Activated CD8-positive, alpha-beta T cell treated with anti-CD3 and anti-CD28 coated beads for 36 hours (primary cell): Measurements from ENCODE around the gene CLCN3. TPM values are rescaled to one million over a fixed set of nuclear protein-coding genes. Genes with fewer than 3 reads are reported as not detected.

Experiments
- ATAC-seq: fragments of 200-7000 bp; cut with Tn5 transposase; one replicate; pipeline ENCODE4 v1.10.0; 2021; ENCODE audit warnings: mild to moderate bottlenecking, moderate library complexity
- CTCF ChIA-PET: fragments of 350-600 bp; sonication (Branson Sonifier 250); formaldehyde crosslinking; loops from one replicate; lab custom pipeline; 2021; ENCODE audit warnings: antibody characterized with exemption; lab: Charles Lee
- POLR2A ChIA-PET: fragments of 350-600 bp; sonication (Branson Sonifier 250); formaldehyde crosslinking; loops from one replicate; lab custom pipeline; 2021; ENCODE audit warnings: antibody characterized with exemption; lab: Charles Lee
- DNase-seq: peaks from one replicate; pipeline ENCODE4 v3.0.0-alpha.2; 2020
- H3K27ac Mint-ChIP-seq: one replicate; pipeline ENCODE4 v1.8.0; 2021; ENCODE audit warnings: mild to moderate bottlenecking, mixed read lengths
- H3K27me3 Mint-ChIP-seq: one replicate; pipeline ENCODE4 v1.8.0; 2021; ENCODE audit warnings: mixed read lengths
- H3K36me3 Mint-ChIP-seq: one replicate; pipeline ENCODE4 v1.8.0; 2021; ENCODE audit warnings: low read depth, mixed read lengths
- H3K4me1 Mint-ChIP-seq: one replicate; pipeline ENCODE4 v1.8.0; 2021; ENCODE audit warnings: low read depth, mixed read lengths
- H3K4me3 Mint-ChIP-seq: one replicate; pipeline ENCODE4 v1.8.0; 2021; ENCODE audit warnings: mild to moderate bottlenecking, moderate library complexity, mixed read lengths
- H3K9me3 Mint-ChIP-seq: one replicate; pipeline ENCODE4 v1.8.0; 2021; ENCODE audit warnings: mixed read lengths
- CTCF ChIP-seq: fragments of 200-600 bp; IDR thresholded peaks from one replicate; pipeline ENCODE4 v1.8.0; 2022; ENCODE audit warnings: antibody characterized with exemption, mild to moderate bottlenecking
- intact Hi-C: fragments of 100-400 bp; cut with micrococcal nuclease; formaldehyde crosslinking; loops from one replicate; pipeline ENCODE4 v1.10.0; 2022
- total RNA-seq, 2 experiments: library from RNA; stranded (reverse); gene quantifications; one replicate each; pipeline ENCODE4 v1.2.3, GENCODE V29; 2021

The CLCN3 gene
- total RNA-seq, 2 experiments from 2014 or later, result 18.5 to 21.6 TPM

- CTCF ChIA-PET, result interaction anchor here (4.8 to 4.9 kb wide), 2 partner anchors 42 to 49 kb away, joined by 29 to 31 read pairs; partner anchors contain the start of genes CLCN3 and NEK1
- H3K9me3 Mint-ChIP-seq, result peaks cover 6% of the 10 kb centered on the region
- POLR2A ChIA-PET, result interaction anchor here (2.1 kb wide), 1 partner anchor 42 kb away, joined by 5 read pairs; the partner anchor contains the start of gene CLCN3
- no peak overlapping the region for H3K4me3 Mint-ChIP-seq
- intact Hi-C loops, result no loop called here
- no peak for ATAC-seq
- no peaks in the 10 kb centered on the region for H3K27me3 Mint-ChIP-seq
- H3K36me3 Mint-ChIP-seq, result peaks cover 18% of the 10 kb centered on the region
- H3K27ac Mint-ChIP-seq, result no peak overlapping the region
- peaks cover 29% of the 10 kb centered on the region for H3K4me1 Mint-ChIP-seq
- no peak for DNase-seq
- no peak for TF ChIP-seq CTCF
These were observed 41.8 kb downstream of the CLCN3 start for GRCh38 chr4:169662206-169662605.

GRCh38 chr4:169663402-169663801 lies 43.0 kb downstream of the CLCN3 start:
- DNase-seq (no peak), ATAC-seq (no peak)
- peaks cover 6% of the 10 kb centered on the region for H3K9me3 Mint-ChIP-seq
- H3K4me3 Mint-ChIP-seq, result no peak overlapping the region
- ChIA-PET CTCF (no interaction called here), POLR2A (interaction anchor here (2.1 kb wide), 1 partner anchor 43 kb away, joined by 5 read pairs; the partner anchor contains the start of gene CLCN3)
- no peaks in the 10 kb centered on the region for H3K27me3 Mint-ChIP-seq
- TF ChIP-seq CTCF, result no peak
- peaks cover 19% of the 10 kb centered on the region for H3K36me3 Mint-ChIP-seq
- no peak overlapping the region for H3K27ac Mint-ChIP-seq
- peaks cover 29% of the 10 kb centered on the region for H3K4me1 Mint-ChIP-seq
- intact Hi-C loops, result no loop called here

- peaks cover 6% of the 10 kb centered on the region for H3K9me3 Mint-ChIP-seq
- intact Hi-C loops, result no loop called here
- peaks cover 27% of the 10 kb centered on the region for H3K4me1 Mint-ChIP-seq
- H3K27me3 Mint-ChIP-seq, result no peaks in the 10 kb centered on the region
- no peak for TF ChIP-seq CTCF
- ChIA-PET CTCF (interaction anchor here (1.4 kb wide), 1 partner anchor 77 kb away, joined by 3 read pairs; no protein-coding TSS in a partner anchor), POLR2A (interaction anchor here (2.1 kb wide), 1 partner anchor 43 kb away, joined by 5 read pairs; the partner anchor contains the start of gene CLCN3)
- H3K4me3 Mint-ChIP-seq, result no peak overlapping the region
- peaks cover 23% of the 10 kb centered on the region for H3K36me3 Mint-ChIP-seq
- ATAC-seq, result no peak
- no peak for DNase-seq
- H3K27ac Mint-ChIP-seq, result no peak overlapping the region
These were observed 43.5 kb downstream of the CLCN3 start for GRCh38 chr4:169663831-169664230.

GRCh38 chr4:169664615-169665014 lies 44.2 kb downstream of the CLCN3 start:
- intact Hi-C loops, result no loop called here
- no peak for TF ChIP-seq CTCF
- DNase-seq, result no peak
- Mint-ChIP-seq H3K4me1 (peaks cover 25% of the 10 kb centered on the region), H3K9me3 (peaks cover 6% of the 10 kb centered on the region), H3K4me3 (no peak overlapping the region), H3K27ac (no peak overlapping the region), H3K36me3 (peaks cover 23% of the 10 kb centered on the region), H3K27me3 (no peaks in the 10 kb centered on the region)
- ChIA-PET POLR2A (no interaction called here), CTCF (interaction anchor here (1.4 to 1.5 kb wide), 2 partner anchors 51 to 76 kb away, joined by 3 read pairs; no protein-coding TSS in a partner anchor)
- ATAC-seq, result no peak

- H3K36me3 Mint-ChIP-seq, result peaks cover 23% of the 10 kb centered on the region
- CTCF ChIA-PET, result interaction anchor here (1.4 to 1.5 kb wide), 2 partner anchors 52 to 76 kb away, joined by 3 read pairs; no protein-coding TSS in a partner anchor
- H3K27me3 Mint-ChIP-seq, result no peaks in the 10 kb centered on the region
- H3K4me3 Mint-ChIP-seq, result no peak overlapping the region
- peaks cover 25% of the 10 kb centered on the region for H3K4me1 Mint-ChIP-seq
- intact Hi-C loops, result no loop called here
- no peak overlapping the region for H3K27ac Mint-ChIP-seq
- no peak for TF ChIP-seq CTCF
- ATAC-seq (no peak), DNase-seq (no peak)
- POLR2A ChIA-PET, result no interaction called here
- H3K9me3 Mint-ChIP-seq, result peaks cover 6% of the 10 kb centered on the region
These were observed 44.8 kb downstream of the CLCN3 start for GRCh38 chr4:169665046-169665737.
